A549 (cell line): ENCODE results near the gene EARS2.

Experiments
- CBX2 ChIP-seq: fragments of 200-600 bp; sonication (generic); IDR thresholded peaks from 2 replicates; pipeline ENCODE4 v1.6.1; 2016; ENCODE audit warnings: low read depth, mild to moderate bottlenecking, borderline replicate concordance
- CEBPB ChIP-seq, 2 experiments: fragments of >200 bp in 1 of 2; sonication (Bioruptor Twin) in 1 of 2; formaldehyde crosslinking in 1 of 2; IDR thresholded peaks; 2 replicates each; pipeline ENCODE4 v1.6.1; 2012 to 2016
- EP300 ChIP-seq, 2 experiments: fragments of >200 bp; sonication (Bioruptor Twin); formaldehyde crosslinking; IDR thresholded peaks; 2 replicates in 1 of 2; 3 replicates in 1 of 2; pipeline ENCODE4 v1.6.1; 2016 to 2017
- HDAC2 ChIP-seq: fragments of 200-600 bp; sonication (generic); IDR thresholded peaks from 2 replicates; pipeline ENCODE4 v1.6.1; 2016
- HOXA7 ChIP-seq: fragments of 250-450 bp; sonication (Bioruptor Pico); IDR thresholded peaks from 2 replicates; pipeline ENCODE4 v1.5.0; 2020; ENCODE audit warnings: mild to moderate bottlenecking, moderate library complexity
- MAFK ChIP-seq: fragments of 450-650 bp; IDR thresholded peaks from 2 replicates; pipeline ENCODE4 v1.6.1; 2014; ENCODE audit not compliant: partially characterized antibody
- POLR2A ChIP-seq: IDR thresholded peaks from 2 replicates; pipeline ENCODE4 v1.6.1; 2012; ENCODE audit warnings: mild to moderate bottlenecking, low read length
- RCOR1 ChIP-seq: fragments of 150-350 bp; IDR thresholded peaks from 2 replicates; pipeline ENCODE4 v1.6.1; 2014; ENCODE audit warnings: antibody characterized with exemption, low read length, low read depth
- RFX5 ChIP-seq: fragments of 450-650 bp; IDR thresholded peaks from 2 replicates; pipeline ENCODE4 v1.7.1; 2014; ENCODE audit warnings: antibody characterized with exemption, mild to moderate bottlenecking, moderate library complexity
- TF ChIP-seq, protein P1 (sequence below): fragments of >200 bp; sonication (Bioruptor Twin); formaldehyde crosslinking; IDR thresholded peaks from 3 replicates; pipeline ENCODE4 v1.5.1; 2016
- TF ChIP-seq, protein P2 (sequence below): fragments of 200-600 bp; sonication (generic); IDR thresholded peaks from 2 replicates; pipeline ENCODE4 v1.6.1; 2016; ENCODE audit warnings: antibody characterized with exemption, mild to moderate bottlenecking, moderate library complexity
- TF ChIP-seq, protein P3 (sequence below): IDR thresholded peaks from 2 replicates; pipeline ENCODE4 v1.6.1; 2012
- TF ChIP-seq, protein P4 (sequence below): IDR thresholded peaks from 2 replicates; pipeline ENCODE4 v1.6.1; 2012

DNA sequence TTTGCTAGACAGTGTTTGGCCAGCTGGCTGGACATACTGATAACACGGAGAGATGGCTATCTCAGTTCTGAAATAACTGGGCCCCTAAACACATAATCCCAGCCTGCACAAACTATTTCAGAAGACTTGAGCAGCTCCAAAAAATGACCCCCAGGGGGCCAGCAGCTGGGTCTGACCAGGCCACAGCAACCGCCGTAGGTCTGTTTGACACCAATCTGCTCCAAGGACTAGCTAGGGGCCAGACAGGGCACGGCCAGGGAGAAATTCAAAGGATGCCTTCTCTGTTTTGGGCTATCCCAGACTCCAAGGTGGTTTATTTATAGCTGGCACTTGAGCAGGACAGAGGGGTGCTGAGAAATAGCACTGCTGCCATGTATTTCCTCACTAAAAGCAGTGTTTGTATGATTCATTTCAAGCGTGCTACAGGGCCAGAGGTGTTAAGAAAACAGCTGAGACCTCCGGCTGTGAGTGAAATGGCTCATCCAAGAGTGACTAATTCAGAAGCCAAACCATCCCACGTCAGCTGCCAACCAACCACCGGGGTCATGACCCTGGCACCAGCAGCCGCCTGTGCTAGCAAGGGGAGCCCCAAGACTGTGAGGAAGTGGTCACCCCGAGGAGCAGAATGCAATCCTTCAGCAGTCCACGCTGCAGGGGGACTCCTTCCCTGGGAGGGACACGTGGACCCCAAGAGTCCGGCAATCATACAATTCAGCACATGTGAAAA is 52.5 kb downstream of the EARS2 start:
- TF ChIP-seq, protein P1, sequence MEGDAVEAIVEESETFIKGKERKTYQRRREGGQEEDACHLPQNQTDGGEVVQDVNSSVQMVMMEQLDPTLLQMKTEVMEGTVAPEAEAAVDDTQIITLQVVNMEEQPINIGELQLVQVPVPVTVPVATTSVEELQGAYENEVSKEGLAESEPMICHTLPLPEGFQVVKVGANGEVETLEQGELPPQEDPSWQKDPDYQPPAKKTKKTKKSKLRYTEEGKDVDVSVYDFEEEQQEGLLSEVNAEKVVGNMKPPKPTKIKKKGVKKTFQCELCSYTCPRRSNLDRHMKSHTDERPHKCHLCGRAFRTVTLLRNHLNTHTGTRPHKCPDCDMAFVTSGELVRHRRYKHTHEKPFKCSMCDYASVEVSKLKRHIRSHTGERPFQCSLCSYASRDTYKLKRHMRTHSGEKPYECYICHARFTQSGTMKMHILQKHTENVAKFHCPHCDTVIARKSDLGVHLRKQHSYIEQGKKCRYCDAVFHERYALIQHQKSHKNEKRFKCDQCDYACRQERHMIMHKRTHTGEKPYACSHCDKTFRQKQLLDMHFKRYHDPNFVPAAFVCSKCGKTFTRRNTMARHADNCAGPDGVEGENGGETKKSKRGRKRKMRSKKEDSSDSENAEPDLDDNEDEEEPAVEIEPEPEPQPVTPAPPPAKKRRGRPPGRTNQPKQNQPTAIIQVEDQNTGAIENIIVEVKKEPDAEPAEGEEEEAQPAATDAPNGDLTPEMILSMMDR = no peak
- peak in 1 of 2 experiments; percentile 46; a peak in 1 of 4 replicates for TF ChIP-seq CEBPB (IDR thresholded peaks at IDR 0.05)
- no peak for TF ChIP-seq POLR2A
- TF ChIP-seq, protein P2, sequence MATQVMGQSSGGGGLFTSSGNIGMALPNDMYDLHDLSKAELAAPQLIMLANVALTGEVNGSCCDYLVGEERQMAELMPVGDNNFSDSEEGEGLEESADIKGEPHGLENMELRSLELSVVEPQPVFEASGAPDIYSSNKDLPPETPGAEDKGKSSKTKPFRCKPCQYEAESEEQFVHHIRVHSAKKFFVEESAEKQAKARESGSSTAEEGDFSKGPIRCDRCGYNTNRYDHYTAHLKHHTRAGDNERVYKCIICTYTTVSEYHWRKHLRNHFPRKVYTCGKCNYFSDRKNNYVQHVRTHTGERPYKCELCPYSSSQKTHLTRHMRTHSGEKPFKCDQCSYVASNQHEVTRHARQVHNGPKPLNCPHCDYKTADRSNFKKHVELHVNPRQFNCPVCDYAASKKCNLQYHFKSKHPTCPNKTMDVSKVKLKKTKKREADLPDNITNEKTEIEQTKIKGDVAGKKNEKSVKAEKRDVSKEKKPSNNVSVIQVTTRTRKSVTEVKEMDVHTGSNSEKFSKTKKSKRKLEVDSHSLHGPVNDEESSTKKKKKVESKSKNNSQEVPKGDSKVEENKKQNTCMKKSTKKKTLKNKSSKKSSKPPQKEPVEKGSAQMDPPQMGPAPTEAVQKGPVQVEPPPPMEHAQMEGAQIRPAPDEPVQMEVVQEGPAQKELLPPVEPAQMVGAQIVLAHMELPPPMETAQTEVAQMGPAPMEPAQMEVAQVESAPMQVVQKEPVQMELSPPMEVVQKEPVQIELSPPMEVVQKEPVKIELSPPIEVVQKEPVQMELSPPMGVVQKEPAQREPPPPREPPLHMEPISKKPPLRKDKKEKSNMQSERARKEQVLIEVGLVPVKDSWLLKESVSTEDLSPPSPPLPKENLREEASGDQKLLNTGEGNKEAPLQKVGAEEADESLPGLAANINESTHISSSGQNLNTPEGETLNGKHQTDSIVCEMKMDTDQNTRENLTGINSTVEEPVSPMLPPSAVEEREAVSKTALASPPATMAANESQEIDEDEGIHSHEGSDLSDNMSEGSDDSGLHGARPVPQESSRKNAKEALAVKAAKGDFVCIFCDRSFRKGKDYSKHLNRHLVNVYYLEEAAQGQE = no peak
- no peak for TF ChIP-seq HDAC2
- TF ChIP-seq, protein P3, sequence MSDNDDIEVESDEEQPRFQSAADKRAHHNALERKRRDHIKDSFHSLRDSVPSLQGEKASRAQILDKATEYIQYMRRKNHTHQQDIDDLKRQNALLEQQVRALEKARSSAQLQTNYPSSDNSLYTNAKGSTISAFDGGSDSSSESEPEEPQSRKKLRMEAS = peak; percentile 77
- no peak for TF ChIP-seq CBX2
- TF ChIP-seq HOXA7 (CRISPR knock-in tag) = no peak
- TF ChIP-seq, protein P4, sequence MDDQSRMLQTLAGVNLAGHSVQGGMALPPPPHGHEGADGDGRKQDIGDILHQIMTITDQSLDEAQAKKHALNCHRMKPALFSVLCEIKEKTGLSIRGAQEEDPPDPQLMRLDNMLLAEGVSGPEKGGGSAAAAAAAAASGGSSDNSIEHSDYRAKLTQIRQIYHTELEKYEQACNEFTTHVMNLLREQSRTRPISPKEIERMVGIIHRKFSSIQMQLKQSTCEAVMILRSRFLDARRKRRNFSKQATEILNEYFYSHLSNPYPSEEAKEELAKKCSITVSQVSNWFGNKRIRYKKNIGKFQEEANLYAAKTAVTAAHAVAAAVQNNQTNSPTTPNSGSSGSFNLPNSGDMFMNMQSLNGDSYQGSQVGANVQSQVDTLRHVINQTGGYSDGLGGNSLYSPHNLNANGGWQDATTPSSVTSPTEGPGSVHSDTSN = peak; percentile 87
- no peak for TF ChIP-seq RFX5
- no peak for TF ChIP-seq MAFK
- TF ChIP-seq EP300 (IDR thresholded peaks at IDR 0.05) = no peak
- TF ChIP-seq RCOR1 = no peak
